Breast epithelium (tissue), 3 donors: Measurements from ENCODE around the gene RETNLB.

Experiments used
- POLR2A ChIP-seq: fragments of 450-650 bp; IDR thresholded peaks from one replicate; pipeline ENCODE4 v1.6.1; 2016; ENCODE audit warnings: antibody characterized with exemption, mild to moderate bottlenecking, moderate library complexity
- POLR2AphosphoS5 ChIP-seq, 3 donors: sonication (generic); formaldehyde crosslinking; IDR thresholded peaks; one replicate each; pipeline ENCODE4 v1.6.1; 2017; ENCODE audit warnings: antibody characterized with exemption in 3 of 3
- TF ChIP-seq, protein P1 (sequence below), 3 donors: fragments of 450-650 bp; IDR thresholded peaks; one replicate each; pipeline ENCODE4 v1.5.1; 2016 to 2017; ENCODE audit warnings: antibody characterized with exemption in 3 of 3, mild to moderate bottlenecking in 3 of 3, moderate library complexity in 3 of 3

DNA sequence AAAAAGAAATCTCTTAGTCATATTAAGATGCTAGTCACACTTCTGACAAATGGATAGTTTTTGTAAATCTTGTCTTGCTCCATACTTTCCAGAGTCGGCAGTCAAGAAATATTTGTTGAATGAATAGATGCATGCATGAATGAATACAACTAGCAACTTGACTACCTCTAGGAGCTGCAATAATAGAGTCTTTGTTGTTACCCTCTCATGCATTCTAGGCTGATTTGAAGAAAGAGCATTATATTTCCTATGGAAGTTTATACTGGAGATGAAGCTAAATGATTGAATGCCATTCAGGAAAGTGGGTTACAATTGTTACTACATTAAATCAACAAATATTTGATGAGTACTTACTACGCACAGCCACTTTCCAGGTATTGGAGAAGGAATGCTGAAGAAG lies 47.2 kb upstream of the RETNLB start:
- TF ChIP-seq, protein P1, sequence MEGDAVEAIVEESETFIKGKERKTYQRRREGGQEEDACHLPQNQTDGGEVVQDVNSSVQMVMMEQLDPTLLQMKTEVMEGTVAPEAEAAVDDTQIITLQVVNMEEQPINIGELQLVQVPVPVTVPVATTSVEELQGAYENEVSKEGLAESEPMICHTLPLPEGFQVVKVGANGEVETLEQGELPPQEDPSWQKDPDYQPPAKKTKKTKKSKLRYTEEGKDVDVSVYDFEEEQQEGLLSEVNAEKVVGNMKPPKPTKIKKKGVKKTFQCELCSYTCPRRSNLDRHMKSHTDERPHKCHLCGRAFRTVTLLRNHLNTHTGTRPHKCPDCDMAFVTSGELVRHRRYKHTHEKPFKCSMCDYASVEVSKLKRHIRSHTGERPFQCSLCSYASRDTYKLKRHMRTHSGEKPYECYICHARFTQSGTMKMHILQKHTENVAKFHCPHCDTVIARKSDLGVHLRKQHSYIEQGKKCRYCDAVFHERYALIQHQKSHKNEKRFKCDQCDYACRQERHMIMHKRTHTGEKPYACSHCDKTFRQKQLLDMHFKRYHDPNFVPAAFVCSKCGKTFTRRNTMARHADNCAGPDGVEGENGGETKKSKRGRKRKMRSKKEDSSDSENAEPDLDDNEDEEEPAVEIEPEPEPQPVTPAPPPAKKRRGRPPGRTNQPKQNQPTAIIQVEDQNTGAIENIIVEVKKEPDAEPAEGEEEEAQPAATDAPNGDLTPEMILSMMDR (IDR thresholded peaks at IDR 0.05) = no peak
- TF ChIP-seq POLR2A = no peak
- no peak for TF ChIP-seq POLR2AphosphoS5 (IDR thresholded peaks at IDR 0.05)
